PC-9 (cell line): ENCODE results near the gene GPT2.

Experiments used
- EZH2 ChIP-seq: fragments of 200-600 bp; sonication (generic); IDR thresholded peaks from 2 replicates; pipeline ENCODE4 v1.8.0; 2017; ENCODE audit warnings: antibody characterized with exemption, low read depth
- TF ChIP-seq, protein P1 (sequence below): fragments of 200-600 bp; sonication (generic); conservative IDR thresholded peaks from 2 replicates; pipeline ENCODE4 v1.6.1; 2017; ENCODE audit warnings: mixed run types, antibody characterized with exemption, mild to moderate bottlenecking, moderate library complexity

DNA sequence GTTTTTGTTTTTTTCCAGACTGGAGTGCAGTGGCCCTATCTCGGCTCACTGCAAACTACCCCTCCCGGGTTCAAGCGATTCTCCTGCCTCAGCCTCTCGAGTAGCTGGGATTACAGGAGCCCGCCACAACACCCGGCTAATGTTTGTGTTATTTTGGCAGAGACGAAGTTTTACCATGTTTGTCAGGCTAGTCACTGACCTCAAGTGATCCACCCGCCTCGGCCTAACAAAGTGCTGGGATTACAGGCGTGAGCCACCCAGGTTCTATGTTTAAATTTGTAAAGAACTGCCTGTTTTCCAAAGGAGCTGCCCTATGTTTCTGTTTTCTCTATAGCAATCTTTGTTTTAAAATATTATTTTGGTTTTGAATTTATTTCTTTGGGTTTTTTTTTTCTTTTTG lies 39.4 kb upstream of the GPT2 start:
- TF ChIP-seq, protein P1, sequence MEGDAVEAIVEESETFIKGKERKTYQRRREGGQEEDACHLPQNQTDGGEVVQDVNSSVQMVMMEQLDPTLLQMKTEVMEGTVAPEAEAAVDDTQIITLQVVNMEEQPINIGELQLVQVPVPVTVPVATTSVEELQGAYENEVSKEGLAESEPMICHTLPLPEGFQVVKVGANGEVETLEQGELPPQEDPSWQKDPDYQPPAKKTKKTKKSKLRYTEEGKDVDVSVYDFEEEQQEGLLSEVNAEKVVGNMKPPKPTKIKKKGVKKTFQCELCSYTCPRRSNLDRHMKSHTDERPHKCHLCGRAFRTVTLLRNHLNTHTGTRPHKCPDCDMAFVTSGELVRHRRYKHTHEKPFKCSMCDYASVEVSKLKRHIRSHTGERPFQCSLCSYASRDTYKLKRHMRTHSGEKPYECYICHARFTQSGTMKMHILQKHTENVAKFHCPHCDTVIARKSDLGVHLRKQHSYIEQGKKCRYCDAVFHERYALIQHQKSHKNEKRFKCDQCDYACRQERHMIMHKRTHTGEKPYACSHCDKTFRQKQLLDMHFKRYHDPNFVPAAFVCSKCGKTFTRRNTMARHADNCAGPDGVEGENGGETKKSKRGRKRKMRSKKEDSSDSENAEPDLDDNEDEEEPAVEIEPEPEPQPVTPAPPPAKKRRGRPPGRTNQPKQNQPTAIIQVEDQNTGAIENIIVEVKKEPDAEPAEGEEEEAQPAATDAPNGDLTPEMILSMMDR = no peak
- no peak for TF ChIP-seq EZH2
